Activated CD8-positive, alpha-beta memory T cell treated with anti-CD3 and anti-CD28 coated beads for 4 hours (primary cell): Measurements from ENCODE around the gene GREB1.
"Not testable (repeated sequence)": the region's sequence is repeated elsewhere in the genome, so short reads cannot be mapped to it uniquely, and the experiment has no call there.

ENCODE experiments used
- DNase-seq, 2 donors: peaks; one replicate each; pipeline ENCODE4 v3.0.0-alpha.2; 2020; ENCODE audit warnings: low read depth in 2 of 2

GREB1 gene

DNA sequence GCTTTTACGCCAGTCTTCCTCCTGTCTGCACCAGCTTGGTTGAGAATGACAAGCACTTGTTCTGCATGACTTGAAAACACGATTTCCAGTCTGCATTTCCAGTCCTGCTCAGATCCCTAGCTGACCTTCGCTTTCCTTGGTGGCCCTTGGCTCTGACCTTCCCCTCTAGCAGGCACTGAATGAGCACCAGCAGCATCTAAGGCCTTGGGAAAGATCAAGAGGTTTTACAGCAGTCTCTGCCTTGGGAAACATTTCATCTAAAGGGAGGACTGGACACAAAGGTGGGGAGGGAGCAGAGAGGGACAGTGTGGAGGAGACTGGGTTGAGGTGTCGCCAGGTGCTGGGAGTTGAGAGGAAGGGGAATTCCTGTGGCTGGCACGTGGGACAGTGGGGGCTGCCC, 105.7 kb downstream of the GREB1 start:
- no peak for DNase-seq

- DNase-seq: no peak
Observed at GRCh38 chr2:11640132-11640531, 106.3 kb downstream of the GREB1 start.

DNA sequence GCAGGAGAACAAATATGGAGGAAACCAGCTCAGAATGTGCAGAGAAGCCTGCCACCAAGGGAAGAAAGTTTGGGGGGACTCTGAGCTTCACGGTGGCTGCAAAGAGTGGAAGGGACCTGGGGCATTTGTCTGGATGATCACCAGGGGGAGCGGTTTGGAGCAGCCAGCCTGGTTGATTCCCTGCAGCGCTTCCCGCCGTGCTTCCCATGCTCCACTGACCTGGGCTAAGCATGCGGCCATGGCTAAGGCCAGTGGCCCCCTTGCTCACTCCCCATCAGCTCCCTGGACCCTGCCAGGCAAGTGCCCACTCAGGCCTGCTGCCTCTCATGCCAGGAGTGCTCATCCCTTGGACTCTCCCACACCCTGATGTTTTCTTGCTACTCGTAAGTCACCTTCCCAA, 109.1 kb downstream of the GREB1 start:
- DNase-seq: no peak

DNA sequence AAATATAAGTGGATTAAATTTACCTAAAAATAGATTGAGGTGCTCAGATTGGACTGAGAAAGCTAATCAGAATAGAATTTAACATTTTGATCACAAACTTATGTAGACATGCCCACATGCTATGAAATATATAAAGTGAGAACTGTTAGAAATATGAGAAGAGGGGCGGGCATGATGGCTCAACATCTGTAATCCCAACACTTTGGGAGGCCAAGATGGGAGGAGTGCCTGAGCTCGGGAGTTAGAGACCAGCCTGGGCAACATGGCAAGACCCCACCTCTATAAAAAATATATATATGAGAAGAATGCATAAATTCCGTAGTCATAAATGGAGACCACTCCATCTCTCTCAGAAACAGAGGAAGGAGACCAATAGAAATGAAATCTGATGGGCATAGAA, 110.4 kb downstream of the GREB1 start:
- no peak for DNase-seq

GRCh38 chr2:11646530-11646929, 112.7 kb downstream of the GREB1 start:
- DNase-seq: no peak

DNA sequence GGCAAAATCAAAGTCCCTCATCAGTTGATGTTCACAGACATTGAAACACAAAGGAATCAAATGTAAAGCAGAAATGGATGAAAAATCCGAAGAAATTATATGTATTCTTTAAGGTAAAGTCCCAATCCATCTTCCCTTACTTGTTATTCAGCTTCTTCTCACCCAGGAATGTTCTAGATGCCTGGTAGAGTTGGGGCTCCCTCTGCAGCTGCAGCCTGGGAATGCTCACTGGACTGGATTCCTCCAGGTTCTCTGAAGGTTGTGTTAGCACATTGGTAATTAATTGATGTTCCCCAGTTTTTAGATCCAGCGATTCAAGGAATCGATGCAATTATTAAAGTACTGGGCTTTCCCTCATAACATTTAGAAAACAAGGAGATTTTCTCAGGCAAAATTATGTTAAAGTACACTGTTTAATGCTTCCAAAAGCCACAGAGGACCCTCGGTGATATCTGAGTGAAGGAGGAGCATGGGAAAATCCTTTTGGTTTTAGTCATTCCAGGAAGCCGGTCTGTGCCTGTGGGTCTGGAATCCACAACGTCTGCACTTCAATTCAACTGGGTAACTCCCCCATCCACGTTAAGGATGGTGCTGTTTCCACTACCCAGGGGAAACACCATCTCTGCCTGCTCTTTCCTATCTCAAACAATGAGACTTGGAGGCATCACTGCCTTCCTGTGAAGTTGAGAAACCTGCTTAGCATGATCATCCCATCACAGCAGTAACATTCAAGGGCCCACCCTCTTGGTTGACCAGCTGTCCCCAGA, 114.2 kb downstream of the GREB1 start:
- no peak for DNase-seq

- DNase-seq: no peak
Observed at GRCh38 chr2:11649093-11649492, 115.2 kb downstream of the GREB1 start.

DNA sequence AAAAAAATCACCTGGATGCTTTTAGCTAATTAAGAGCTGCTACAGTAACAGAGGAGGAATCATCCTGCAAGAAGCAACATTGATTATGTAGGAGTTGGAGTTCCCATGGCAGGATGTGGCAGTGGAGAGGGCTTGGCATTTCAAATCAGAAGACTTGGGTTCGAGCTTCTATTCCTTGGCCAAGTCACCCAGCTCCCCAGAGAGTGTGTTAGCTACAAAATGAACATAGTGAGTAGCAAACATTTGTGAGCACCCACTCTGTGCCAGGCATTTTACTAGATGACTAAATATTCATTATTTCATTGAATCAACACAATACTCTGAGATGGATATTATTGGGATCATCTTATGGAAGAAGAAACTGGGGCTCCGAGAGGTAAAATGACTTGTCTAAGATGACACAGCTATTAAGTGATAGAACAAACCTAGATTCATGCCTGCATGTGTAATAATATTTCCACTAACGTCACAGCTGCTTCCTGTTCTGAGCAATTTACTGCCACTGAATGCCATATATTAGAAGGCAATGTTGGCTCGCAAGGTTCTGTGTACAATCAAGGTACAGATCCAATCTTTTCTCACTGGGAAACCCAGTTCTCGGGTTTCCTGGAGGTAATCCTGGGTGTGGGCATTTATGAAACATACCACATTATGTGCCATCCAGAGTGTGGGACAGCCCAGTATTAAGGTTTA, 118.2 kb downstream of the GREB1 start:
- DNase-seq: no peak

DNA sequence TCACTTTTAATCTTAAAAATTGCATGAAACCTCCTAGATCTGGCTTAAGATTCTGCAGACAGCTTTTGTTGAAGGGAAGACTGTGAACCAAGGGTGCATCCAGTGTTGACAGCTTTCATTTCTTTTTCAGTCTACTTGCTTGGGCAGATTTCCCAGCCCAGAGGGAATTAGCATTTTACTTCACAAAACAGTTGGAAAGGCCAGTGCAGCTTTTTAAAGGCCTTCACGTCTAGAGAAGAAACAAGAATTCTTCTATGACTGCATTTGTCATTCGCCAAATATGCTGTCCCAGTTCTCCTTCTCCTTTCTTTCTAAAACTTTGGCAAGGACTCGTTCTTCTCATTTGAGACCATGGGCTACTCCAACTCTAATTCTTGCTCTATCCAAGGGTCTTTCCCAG, 118.7 kb downstream of the GREB1 start:
- no peak for DNase-seq

- no peak for DNase-seq
Observed at GRCh38 chr2:11655495-11655894, 121.7 kb downstream of the GREB1 start.

DNA sequence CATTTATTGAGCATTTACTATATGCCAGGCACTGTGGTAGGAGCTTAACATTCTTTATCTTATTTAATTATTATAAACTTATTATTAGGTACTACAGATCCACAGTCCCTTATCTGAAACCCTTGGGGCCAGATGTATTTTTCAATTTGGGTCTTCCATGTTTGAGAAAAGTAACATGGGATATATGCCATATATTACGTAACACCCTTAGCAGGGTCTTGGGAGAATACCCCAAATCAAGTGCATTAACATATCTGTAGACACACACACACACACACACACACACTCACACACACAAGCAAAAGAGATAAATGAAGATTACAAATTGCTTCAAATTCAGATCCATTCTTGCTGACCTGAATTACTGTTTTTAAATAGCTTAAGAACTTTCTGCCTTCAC, 122.4 kb downstream of the GREB1 start:
- DNase-seq: no peak

- DNase-seq: no peak
Observed at GRCh38 chr2:11656671-11657101, 122.8 kb downstream of the GREB1 start.

DNA sequence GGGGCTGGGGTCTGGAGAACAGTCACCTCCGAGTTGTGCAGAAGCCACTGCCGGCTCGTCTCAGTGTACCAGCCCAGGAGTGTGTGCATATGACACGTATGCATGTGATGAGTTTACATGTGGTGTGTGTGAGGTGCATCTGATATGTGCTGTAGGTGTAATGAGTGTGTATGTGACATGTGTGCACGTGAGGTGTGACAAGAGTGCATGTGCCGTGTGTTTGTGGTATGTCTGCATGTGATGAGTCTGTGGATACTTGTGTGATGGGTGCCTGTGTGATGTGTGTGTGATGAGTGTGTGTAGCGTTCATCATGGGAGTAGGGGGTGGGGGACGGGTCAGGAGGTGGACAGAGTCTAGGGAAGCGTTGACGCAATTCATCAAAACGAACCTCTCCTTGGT, 123.3 kb downstream of the GREB1 start:
- DNase-seq: no peak

- no peak for DNase-seq
Observed at GRCh38 chr2:11657646-11658045, 123.8 kb downstream of the GREB1 start.

DNA sequence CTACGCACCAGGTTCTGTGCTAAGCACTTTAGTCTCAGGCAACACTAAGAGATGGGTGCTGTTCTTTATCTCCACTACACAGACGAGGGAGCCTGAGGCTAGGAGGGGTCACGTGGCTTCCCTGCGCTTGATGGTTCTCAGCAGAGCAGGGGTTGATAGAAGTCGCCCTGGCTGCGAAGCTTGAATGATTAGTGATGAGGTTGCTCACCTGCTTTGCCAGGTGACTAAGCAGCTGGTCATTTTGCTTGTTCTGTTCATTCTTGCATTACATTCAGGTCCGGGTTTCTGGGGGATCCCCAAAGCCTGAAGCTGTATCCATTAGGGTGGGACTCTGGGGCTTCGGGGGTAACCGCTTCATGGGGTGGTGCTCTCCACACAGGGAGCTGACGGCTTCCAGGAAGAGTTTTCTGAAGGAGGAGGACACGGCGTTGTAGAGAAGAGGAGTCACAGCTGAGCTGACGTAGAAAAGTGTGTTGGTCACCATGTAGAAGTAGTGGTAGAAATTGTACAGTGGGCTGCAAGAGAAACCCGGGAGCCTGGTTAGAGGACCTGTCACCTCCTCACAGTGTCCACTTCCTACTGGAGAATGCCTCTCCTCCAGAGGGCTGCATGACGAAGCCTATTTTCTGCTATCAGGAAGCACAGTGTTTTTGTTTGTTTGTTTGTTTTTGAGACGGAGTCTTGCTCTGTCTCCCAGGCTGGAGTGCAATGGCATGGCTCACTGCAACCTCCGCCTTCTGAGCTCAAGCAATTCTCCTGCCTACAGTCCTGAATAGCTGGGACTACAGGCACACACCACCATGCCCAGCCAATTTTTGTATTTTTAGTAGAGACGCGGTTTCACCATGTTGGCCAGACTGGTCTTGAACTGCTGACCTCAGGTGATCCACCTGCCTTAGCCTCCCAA, 124.6 kb downstream of the GREB1 start:
- DNase-seq: no peak

GRCh38 chr2:11659115-11659475, 125.2 kb downstream of the GREB1 start:
- no peak for DNase-seq

DNA sequence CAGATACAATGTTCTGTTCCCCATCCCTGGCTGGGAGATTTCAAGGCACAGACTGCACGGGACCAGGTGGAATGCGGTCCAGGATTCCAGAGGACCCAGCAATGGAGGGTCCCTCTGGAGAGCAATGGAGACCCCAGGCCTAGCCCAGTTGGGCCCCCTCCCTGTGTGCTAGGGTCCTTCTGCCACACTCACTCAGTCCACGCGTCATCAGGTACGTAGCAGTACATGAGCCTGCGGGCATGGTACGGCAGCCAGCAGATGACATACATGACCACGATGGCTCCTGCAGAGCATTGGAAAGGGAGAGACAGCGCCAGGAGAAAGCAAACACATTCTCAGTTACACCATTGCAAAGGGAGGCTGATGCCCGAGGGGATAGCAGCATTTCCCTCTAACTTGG, 126.0 kb downstream of the GREB1 start:
- DNase-seq: no peak

GRCh38 chr2:11660396-11660795, 126.6 kb downstream of the GREB1 start:
- not testable (repeated sequence) for DNase-seq

GRCh38 chr2:11661891-11662435, 128.1 kb downstream of the GREB1 start:
- DNase-seq: no peak

- DNase-seq: no peak
Observed at GRCh38 chr2:11662882-11663281, 129.0 kb downstream of the GREB1 start.

DNA sequence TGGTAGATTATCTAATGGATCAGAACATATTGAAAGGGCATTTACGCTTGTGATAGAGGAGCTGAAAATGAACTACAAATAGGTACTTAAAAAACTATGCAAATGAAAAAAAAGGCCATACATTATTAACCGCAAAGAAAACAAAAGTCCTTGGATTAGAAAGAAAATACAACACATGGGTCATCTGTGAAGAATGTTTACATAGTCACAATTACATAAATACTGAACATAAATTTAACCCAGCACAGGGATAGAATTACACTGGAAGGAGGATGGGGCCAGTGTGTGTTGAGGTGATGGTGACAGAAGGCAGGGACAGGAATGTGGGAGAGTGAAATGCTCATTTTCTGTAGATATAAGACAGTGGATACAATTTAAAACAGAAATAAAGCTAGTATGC, 129.6 kb downstream of the GREB1 start:
- DNase-seq: no peak

DNA sequence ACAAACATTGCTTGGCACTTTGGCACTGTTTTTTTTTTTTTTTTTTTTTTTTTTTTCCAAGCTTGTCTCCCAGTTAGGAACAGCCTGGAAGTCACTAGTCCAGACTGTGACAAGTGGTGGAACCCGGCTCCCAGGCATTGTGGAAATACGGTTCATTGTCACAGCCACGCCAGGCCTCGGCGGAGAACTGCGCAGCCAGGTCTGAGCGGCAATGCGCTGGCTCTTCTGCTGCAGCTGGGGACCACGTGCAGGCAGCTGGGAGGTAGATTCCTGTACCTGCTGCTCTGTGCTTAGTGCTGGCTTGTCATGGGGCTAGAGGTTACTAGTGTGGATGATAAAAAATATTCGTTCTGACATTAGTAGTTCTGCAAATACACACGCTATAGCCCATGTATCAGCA, 131.2 kb downstream of the GREB1 start:
- no peak for DNase-seq
